GM18909 (cell line): Measurements from ENCODE around the gene AQP3.
A peak's percentile ranks its signal among the peaks of the same experiment; 100 is the strongest.
"Not testable (repeated sequence)": the region's sequence is repeated elsewhere in the genome, so short reads cannot be mapped to it uniquely, and the experiment has no call there.

Source experiments
- ATAC-seq: cut with Tn5 transposase; IDR thresholded peaks from one replicate; pipeline ENCODE4 v1.9.1; 2021; ENCODE audit warnings: mild to moderate bottlenecking; ENCODE audit not compliant: unreplicated experiment, poor library complexity

The AQP3 gene

DNA sequence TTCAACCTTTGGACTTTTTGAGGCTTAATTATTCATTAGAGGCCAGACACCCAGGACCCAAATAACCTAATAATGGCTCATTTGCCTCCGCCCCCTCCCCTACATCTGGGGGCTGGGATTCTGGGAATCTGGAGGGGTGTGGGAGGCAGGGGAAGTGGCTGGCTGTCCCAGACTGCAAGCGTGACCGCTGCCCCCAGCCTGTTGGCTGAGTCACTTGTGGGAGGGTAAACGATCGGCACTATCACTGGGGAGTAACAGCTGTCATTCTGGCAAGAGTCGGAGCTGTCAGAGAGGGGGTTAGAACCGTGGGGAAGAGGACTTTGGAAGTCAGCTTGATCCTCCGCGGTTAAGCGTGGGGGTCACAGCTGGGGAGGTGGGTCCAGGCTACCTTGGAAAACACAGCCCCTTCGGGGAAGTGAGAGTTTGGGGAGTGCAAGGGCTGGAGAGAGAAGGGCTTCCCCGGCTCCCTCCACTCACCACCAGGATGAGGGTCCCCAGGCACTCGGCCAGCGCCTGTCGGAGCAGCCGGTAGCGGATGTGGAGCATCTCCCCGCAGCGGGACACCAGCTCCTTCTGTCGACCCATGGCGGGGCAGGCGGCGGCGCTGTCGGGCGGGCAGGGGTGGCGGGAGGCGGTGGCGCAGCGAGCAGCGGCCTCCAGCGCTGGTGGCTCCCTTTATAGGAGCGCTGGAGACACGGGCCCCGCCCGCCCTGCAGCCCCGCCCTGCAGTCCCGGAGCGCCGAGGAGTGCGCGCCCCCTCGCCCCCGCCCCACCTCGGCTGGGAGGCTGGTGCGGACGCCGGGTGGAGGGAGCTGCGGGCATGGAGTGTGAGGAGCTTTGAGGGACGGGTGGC is at the start of gene AQP3:
Gene AQP3, minus strand, starts transcription at position 648 of the 853 bp plus-strand sequence. Its CDS starts 63 bp downstream, at position 585.
- peak; percentile 43 for ATAC-seq

DNA sequence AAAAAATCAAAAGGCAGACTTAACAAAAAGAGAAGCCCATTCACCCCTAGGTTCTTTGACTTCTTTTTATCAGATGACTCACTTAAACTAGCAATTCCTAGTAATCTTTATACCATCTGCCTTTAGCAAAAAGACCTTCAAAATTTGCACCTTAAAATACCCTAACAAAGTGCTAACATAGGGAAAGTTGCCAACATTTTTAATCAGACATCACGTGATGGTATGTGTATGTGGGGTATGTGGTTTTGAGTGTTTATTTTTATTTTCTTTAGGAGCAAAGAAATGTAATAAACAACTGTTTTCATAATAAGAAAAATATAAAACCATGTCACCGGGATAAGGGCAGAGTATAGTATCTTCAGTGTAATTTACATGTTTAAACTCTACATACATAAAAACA is 46.4 kb upstream of the AQP3 start:
- ATAC-seq, result not testable (repeated sequence)

- ATAC-seq, result no peak
Observed at GRCh38 chr9:33489066-33489465, 41.7 kb upstream of the AQP3 start.

DNA sequence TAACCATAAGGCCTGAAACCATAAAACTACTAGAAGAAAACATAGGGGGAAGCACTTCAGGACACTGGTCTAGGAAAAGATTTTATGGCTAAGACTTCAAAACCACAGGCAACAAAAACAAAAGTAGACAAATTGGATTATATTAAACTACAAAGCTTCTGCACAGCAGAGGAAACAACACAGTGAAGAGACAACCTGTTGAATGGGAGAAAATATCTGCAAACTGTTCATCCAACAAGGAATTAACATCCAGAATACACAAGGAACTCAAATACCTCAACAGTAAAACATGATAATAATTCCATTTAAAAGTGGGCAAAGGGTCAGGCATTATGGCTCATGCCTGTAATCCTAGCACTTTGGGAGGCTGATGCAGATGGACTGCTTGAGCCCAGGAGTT is 37.9 kb upstream of the AQP3 start:
- ATAC-seq, result not testable (repeated sequence)

DNA sequence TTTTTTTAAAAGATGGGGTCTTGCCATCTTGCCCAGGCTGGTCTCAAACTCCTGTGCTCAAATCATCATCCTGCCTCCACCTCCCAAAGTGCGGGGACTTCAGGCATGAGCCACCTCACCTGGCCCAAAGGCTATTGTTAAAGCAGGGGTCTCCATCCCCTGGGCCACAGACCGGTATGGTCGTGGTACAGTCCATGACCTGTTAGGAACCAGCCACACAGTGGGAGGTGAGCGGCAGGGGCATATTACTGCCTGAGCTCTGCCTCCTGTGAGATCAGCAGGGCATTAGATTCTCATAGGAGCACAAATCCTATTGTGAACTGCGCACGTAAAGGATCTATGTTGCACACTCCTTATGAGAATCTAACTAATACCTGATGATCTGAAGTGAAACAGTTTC is 33.6 kb upstream of the AQP3 start:
- ATAC-seq, result no peak

DNA sequence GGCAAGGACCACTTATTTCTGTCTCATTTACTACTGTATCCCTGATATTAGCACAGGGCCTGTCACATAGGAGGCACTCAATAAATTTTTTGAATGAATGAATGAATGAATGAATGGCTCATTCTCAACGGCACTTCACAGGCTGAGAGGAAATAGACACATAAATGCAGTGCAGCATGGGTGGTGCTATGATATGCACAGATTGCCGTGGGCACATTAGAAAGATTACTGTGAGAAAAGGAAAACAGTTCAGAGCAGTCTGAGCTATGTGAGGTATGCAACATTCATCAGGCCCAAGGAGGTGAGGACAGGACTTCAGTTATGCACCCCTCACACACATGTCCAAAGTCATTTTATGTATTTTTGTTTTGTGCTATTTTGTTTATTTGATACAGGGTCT is 32.7 kb upstream of the AQP3 start:
- ATAC-seq, result no peak

DNA sequence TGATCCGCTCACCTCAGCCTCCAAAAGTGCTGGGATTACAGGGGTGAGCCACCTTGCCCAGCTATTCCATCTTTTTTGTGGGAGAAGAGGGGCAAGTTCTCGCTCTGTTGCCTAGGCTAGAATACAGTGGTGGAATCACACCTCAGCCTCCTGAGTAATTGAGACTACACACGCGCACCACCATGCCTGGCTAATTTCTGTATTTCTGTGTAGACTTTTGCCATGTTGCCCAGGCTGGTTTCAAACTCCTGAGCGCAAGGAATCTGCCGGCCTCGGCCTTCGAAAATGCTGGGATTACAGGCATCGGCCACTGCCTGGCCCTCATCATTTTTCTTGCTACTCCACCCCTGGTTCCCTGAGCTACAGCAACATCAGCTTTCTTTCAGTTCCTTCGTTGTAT is 29.1 kb upstream of the AQP3 start:
- no peak for ATAC-seq

DNA sequence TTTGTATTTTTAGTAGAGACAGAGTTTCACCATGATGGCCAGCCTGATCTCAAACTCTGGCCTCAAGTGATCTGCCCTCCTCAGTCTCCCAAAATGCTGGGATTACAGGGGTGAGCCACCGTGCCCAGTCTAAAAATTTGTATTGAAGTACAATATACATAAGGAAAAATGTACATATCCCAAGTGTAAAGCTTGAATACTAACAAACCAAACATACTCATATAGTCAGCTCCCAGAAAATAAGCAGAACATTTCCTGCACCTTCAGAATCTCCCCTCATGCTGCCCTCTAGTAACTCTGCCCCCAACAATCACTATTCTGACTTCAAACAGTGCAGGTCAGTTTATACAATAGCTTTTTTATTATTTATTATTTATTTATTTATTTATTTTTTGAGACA is 28.0 kb upstream of the AQP3 start:
- ATAC-seq, result no peak

GRCh38 chr9:33473643-33474352 is 26.4 kb upstream of the AQP3 start, which contains the start of gene NOL6:
NOL6 (minus strand) TSS chr9:33473924; CDS start chr9:33473842, 82 bp downstream.
- ATAC-seq, result peak; percentile 99

GRCh38 chr9:33472881-33473615 is 25.7 kb upstream of the AQP3 start:
- no peak for ATAC-seq

- ATAC-seq, result no peak
Observed at GRCh38 chr9:33472171-33472880, 24.9 kb upstream of the AQP3 start.

GRCh38 chr9:33471361-33471760 is 24.0 kb upstream of the AQP3 start:
- no peak for ATAC-seq

- ATAC-seq, result no peak
Observed at GRCh38 chr9:33469891-33470290, 22.5 kb upstream of the AQP3 start.

- ATAC-seq, result no peak
Observed at GRCh38 chr9:33468797-33469621, 21.6 kb upstream of the AQP3 start.

- ATAC-seq, result no peak
Observed at GRCh38 chr9:33468215-33468730, 20.9 kb upstream of the AQP3 start.

- no peak for ATAC-seq
Observed at GRCh38 chr9:33467526-33467925, 20.1 kb upstream of the AQP3 start.

- no peak for ATAC-seq
Observed at GRCh38 chr9:33466565-33467495, 19.4 kb upstream of the AQP3 start.
